LNCAP (cell line): ENCODE data around the gene UBQLN1.

Experiments used
- TF ChIP-seq, protein P1 (sequence below): fragments of 450-650 bp; IDR thresholded peaks from 2 replicates; pipeline ENCODE4 v1.5.1; 2017; ENCODE audit warnings: mild to moderate bottlenecking

UBQLN1 gene

DNA sequence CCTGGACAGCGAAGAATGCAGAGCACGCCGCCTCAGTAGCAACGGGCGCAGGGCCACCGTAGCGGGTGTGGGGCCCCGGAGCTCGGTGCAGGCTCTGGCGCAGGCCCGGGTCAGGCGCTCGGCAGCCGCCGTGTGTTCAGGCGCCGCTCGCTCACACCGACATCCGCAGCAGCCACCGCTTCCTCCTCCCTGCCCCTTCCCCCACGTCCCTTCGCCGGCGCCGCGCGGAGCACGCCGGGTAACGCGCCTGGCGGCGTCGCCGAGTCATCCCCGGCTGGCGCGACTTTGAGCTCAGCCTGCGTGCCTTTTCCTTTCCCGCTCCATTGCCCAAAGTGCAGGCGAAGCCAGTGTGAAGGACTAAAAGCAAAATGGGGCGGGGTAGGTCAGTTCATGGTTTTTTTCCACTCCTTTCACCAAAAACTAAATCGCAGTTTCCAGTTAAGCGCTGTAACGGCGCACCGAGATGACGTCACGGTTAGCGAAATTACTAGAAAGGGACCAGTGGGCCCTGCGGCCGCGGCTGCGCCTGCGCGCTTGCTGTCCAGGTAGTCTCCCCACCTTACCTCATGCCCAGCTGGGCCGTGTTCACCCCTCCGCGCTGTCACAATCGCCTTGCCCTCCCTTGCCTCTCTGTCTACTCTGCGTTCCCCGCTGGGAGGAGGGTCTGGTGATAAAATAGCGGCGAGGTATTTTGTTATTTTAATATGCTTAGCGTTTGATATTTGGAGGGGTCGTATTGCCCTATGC lies at the start of gene UBQLN1:
TSS of gene UBQLN1 (minus strand) at position 191 of the 747 bp plus-strand sequence. CDS start 279 bp downstream, outside the sequence.
- TF ChIP-seq, protein P1, sequence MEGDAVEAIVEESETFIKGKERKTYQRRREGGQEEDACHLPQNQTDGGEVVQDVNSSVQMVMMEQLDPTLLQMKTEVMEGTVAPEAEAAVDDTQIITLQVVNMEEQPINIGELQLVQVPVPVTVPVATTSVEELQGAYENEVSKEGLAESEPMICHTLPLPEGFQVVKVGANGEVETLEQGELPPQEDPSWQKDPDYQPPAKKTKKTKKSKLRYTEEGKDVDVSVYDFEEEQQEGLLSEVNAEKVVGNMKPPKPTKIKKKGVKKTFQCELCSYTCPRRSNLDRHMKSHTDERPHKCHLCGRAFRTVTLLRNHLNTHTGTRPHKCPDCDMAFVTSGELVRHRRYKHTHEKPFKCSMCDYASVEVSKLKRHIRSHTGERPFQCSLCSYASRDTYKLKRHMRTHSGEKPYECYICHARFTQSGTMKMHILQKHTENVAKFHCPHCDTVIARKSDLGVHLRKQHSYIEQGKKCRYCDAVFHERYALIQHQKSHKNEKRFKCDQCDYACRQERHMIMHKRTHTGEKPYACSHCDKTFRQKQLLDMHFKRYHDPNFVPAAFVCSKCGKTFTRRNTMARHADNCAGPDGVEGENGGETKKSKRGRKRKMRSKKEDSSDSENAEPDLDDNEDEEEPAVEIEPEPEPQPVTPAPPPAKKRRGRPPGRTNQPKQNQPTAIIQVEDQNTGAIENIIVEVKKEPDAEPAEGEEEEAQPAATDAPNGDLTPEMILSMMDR, result no peak

DNA sequence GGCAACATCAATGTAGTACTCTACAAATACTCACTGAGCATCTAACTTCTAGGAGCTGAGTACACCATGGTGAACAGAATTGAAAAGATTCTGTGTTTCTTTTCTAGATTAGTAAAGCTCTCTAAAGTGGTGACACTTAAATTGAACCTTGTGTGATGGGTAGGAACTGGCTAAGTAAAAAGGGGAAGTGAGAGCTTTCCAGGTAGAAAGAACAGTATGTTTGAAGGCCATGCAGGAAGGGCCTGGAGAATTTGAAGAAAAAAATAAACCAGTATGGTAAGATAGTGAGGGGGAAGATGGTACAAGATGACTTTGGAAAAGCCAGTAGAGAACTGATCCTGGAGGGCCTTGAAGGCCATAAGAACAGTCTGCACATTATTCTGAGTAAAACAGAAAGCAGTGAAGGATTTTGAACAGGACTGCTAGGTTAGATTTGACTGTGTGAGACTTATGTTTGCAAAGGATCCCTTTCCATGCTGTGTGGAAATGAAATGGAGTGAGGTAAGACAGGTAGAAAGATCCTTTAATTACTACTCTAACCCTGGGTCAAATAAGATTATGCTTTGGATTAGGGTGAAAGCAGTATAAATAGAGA lies 46.7 kb upstream of the UBQLN1 start:
- TF ChIP-seq, protein P1, result no peak

DNA sequence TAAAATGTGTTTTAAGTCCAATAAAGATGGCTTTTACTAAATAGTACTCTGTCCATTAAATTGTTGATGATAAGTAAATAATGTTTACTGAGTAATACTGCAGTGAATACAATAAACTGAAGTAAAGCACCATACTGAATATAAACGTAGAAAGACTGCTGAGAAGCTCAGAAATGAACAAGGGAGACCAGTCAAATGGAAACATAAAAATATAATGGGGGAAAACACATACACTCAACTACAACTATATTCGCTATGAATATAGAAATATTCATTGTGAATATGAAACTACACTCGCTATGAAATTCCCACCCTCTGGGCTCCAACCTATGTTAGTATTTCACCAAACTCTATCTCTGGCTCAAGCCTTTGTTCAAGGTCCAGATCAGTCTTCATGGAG lies 41.9 kb upstream of the UBQLN1 start:
- TF ChIP-seq, protein P1, result no peak

DNA sequence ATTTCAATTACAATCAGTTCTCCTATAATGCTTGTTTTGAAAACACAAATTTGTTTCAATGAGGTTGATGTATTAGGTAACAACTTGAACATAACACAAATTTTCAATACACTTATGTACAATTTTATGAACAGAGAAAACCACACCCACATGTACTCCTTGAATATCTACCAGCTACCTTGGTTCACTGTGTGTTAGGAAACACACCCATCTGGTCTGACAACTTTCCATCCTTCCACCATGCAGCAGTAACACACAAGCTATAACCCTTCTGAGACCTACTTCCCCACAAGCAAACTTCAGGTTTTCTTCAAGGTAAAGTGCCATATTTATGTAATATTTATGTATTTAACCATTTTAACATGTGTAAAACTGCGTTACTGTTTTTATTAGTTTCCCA lies 36.4 kb upstream of the UBQLN1 start:
- TF ChIP-seq, protein P1, result no peak

DNA sequence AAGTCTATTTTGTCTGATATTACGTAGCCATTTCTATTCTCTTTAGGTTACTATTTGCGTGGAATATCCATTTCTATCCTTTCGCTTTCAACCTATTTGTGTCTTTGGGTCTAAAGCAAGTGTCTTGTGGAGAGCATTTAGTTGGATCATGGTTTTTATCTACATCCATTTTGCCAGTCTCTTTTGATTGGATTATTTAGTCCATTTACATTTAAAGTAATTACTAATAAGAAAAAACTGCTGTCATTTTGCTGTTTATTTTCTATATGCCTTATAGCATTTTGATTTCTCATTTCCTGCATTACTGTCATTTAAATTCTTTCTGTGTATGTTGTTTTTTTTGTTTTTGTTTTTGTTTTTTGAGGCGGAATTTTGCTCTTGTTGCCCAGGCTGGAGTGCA lies 26.0 kb upstream of the UBQLN1 start:
- TF ChIP-seq, protein P1, result no peak

DNA sequence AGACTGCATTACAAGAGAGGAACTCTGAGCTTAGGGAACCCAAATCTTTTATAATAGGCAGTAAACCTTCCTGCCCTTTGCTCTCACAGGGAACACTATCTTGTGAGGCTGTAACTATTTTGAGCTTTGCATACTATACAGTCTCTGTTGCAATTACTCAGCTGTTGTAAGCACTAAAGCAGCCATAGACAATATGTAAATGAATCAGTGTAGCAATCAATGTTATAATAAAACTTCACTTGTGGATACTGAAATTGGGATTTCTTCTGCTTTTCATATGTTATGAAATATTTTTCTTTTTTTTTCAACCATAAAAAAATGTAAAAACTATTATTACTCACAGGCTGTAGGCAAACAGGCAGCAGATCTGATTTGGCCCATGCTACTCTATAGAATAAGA lies 16.7 kb upstream of the UBQLN1 start:
- TF ChIP-seq, protein P1, result no peak

DNA sequence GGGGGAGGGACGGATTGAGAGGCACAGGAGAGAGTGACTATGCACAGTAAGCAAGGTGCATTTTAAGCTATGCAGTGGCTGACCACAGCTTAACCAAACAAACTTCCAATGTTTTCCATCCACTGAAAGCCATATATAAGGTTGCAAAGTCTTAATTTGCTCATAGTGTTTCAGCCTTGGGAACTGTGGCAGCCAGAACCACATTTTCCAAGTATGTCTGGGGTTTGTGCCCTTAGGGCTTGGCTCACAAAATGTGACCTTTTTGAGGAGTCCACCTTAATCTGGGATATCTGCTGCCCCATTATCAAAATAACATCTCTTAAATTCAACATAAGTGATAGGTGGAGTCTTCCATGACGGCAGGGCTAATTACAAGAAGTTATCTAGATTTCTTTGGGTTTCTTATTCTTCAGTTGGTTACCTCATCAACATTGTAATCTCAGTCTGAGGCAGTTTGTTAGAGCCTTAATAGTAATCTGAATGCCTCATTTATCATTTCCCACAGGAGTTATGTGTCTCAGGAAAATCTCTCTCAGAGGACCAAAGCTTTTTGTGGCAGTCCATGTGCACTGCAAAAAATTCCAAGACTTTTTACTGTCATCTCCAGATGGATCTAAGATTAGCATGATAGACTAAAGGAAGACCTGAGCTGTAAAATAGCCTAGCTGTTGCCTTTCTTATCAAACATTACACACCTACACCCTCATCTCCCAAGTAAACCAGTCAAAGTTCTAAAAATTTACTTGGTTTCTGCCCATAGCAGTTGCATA lies 15.2 kb upstream of the UBQLN1 start:
- TF ChIP-seq, protein P1, result no peak
